Mesothelial cell of epicardium (in vitro differentiated cells): ENCODE measurements around the gene ZNF503. TPM values are rescaled to one million over a fixed set of nuclear protein-coding genes. Genes with fewer than 3 reads are reported as not detected.

Source experiments
- DNase-seq, 2 experiments: peaks; one replicate each; pipeline ENCODE4 v3.0.0; 2021; ENCODE audit warnings: low spot score in 2 of 2; ENCODE audit not compliant: unreplicated experiment in 2 of 2
- H3K27ac Mint-ChIP-seq: 2 replicates; pipeline ENCODE4 v1.8.0; 2021; ENCODE audit warnings: mixed read lengths
- H3K27me3 Mint-ChIP-seq: 2 replicates; pipeline ENCODE4 v1.8.0; 2021; ENCODE audit warnings: low read depth, mixed read lengths
- H3K36me3 Mint-ChIP-seq: 2 replicates; pipeline ENCODE4 v1.8.0; 2021; ENCODE audit warnings: mixed read lengths
- H3K4me1 Mint-ChIP-seq: 2 replicates; pipeline ENCODE4 v1.8.0; 2021; ENCODE audit warnings: mixed read lengths
- H3K4me3 Mint-ChIP-seq: 2 replicates; pipeline ENCODE4 v1.8.0; 2021; ENCODE audit warnings: mild to moderate bottlenecking, moderate library complexity, mixed read lengths
- H3K9me3 Mint-ChIP-seq: 2 replicates; pipeline ENCODE4 v1.8.0; 2021; ENCODE audit warnings: mixed read lengths
- total RNA-seq: library from RNA; stranded (reverse); gene quantifications from 3 replicates; pipeline ENCODE4 v1.2.1, GENCODE V29; 2021
- TF ChIP-seq, protein P1 (sequence below): fragments of 200-600 bp; sonication (generic); IDR thresholded peaks from one replicate; pipeline ENCODE4 v1.5.0; 2021; ENCODE audit warnings: antibody characterized with exemption; ENCODE audit not compliant: unreplicated experiment

The ZNF503 gene
- total RNA-seq, 1 donor from 2014 or later: 58.3 TPM

GRCh38 chr10:75392744-75393143, 8.8 kb downstream of the ZNF503 start:
- peaks cover 17% of the 10 kb centered on the region for H3K4me1 Mint-ChIP-seq
- H3K9me3 Mint-ChIP-seq: peaks cover 6% of the 10 kb centered on the region
- peaks cover 28% of the 10 kb centered on the region for H3K36me3 Mint-ChIP-seq
- H3K27ac Mint-ChIP-seq: no peak overlapping the region
- no peak overlapping the region for H3K4me3 Mint-ChIP-seq
- TF ChIP-seq, protein P1, sequence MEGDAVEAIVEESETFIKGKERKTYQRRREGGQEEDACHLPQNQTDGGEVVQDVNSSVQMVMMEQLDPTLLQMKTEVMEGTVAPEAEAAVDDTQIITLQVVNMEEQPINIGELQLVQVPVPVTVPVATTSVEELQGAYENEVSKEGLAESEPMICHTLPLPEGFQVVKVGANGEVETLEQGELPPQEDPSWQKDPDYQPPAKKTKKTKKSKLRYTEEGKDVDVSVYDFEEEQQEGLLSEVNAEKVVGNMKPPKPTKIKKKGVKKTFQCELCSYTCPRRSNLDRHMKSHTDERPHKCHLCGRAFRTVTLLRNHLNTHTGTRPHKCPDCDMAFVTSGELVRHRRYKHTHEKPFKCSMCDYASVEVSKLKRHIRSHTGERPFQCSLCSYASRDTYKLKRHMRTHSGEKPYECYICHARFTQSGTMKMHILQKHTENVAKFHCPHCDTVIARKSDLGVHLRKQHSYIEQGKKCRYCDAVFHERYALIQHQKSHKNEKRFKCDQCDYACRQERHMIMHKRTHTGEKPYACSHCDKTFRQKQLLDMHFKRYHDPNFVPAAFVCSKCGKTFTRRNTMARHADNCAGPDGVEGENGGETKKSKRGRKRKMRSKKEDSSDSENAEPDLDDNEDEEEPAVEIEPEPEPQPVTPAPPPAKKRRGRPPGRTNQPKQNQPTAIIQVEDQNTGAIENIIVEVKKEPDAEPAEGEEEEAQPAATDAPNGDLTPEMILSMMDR: no peak
- H3K27me3 Mint-ChIP-seq: peaks cover 58% of the 10 kb centered on the region
- no peak for DNase-seq

- H3K4me3 Mint-ChIP-seq: no peak overlapping the region
- TF ChIP-seq, protein P1: no peak
- peaks cover 12% of the 10 kb centered on the region for H3K4me1 Mint-ChIP-seq
- DNase-seq: no peak
- H3K36me3 Mint-ChIP-seq: peaks cover 30% of the 10 kb centered on the region
- H3K27ac Mint-ChIP-seq: no peak overlapping the region
- H3K9me3 Mint-ChIP-seq: peaks cover 7% of the 10 kb centered on the region
- peaks cover 62% of the 10 kb centered on the region for H3K27me3 Mint-ChIP-seq
These were observed 9.3 kb downstream of the ZNF503 start for GRCh38 chr10:75392271-75392670.

DNA sequence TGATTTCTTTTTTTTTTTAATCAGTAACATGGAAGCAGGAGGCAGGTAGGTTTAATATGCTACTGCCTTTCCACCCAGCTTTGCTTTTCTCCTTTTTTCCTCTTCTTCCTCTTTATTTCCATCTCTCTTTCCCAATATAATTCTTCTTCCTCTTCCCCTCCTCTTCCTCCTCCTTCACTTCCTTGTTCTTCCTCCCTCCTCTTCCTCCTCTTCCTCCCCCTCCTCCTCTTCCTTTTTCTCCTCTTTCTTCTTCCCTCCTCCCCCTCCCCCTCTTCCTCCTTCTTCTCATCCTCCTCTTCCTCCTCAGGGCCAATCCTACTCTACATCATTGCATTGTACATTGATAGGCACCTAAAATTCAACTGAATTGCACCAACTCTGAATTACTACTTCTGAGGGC, 11.4 kb downstream of the ZNF503 start:
- peaks cover 20% of the 10 kb centered on the region for H3K9me3 Mint-ChIP-seq
- H3K4me3 Mint-ChIP-seq: no peak overlapping the region
- peaks cover 43% of the 10 kb centered on the region for H3K36me3 Mint-ChIP-seq
- no peak for DNase-seq
- H3K4me1 Mint-ChIP-seq: peaks cover 8% of the 10 kb centered on the region
- peaks cover 80% of the 10 kb centered on the region for H3K27me3 Mint-ChIP-seq
- H3K27ac Mint-ChIP-seq: no peak overlapping the region
- TF ChIP-seq, protein P1: no peak

DNA sequence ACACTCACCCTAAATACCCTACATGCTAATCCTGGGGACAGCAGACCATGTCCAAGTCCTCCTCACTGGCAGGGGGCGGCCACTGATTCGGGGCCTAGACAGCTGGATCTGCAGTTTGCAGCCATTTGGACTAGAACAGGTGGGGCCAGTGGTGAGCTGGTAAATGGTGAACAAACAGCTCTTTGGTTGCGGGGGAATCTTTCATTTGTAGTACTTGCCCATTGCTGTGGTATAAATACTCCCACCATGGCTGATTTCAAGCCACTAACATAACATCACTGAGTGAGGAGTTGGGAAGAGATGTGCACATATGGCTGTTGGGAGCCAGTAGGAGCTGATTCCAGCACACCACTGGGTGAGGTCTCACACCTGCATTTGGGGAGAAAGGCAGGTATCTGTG, 13.5 kb downstream of the ZNF503 start:
- DNase-seq: no peak
- Mint-ChIP-seq H3K4me3 (no peak overlapping the region), H3K27ac (no peak overlapping the region), H3K4me1 (no peaks in the 10 kb centered on the region), H3K27me3 (peaks cover 81% of the 10 kb centered on the region), H3K36me3 (peaks cover 33% of the 10 kb centered on the region), H3K9me3 (peaks cover 20% of the 10 kb centered on the region)
- TF ChIP-seq, protein P1: no peak

GRCh38 chr10:75386128-75386527, 15.4 kb downstream of the ZNF503 start:
- TF ChIP-seq, protein P1: no peak
- H3K27ac Mint-ChIP-seq: no peak overlapping the region
- DNase-seq: no peak
- peaks cover 26% of the 10 kb centered on the region for H3K36me3 Mint-ChIP-seq
- peaks cover 20% of the 10 kb centered on the region for H3K9me3 Mint-ChIP-seq
- no peaks in the 10 kb centered on the region for H3K4me1 Mint-ChIP-seq
- peaks cover 80% of the 10 kb centered on the region for H3K27me3 Mint-ChIP-seq
- H3K4me3 Mint-ChIP-seq: no peak overlapping the region

GRCh38 chr10:75379817-75380216, 21.7 kb downstream of the ZNF503 start:
- no peaks in the 10 kb centered on the region for H3K9me3 Mint-ChIP-seq
- H3K36me3 Mint-ChIP-seq: peaks cover 3% of the 10 kb centered on the region
- TF ChIP-seq, protein P1: no peak
- H3K4me1 Mint-ChIP-seq: peaks cover 15% of the 10 kb centered on the region
- DNase-seq: no peak
- peaks cover 86% of the 10 kb centered on the region for H3K27me3 Mint-ChIP-seq
- no peak overlapping the region for H3K4me3 Mint-ChIP-seq
- H3K27ac Mint-ChIP-seq: no peak overlapping the region
